NCI-H510A treated with DMSO at 0.1 percent for 48 hours (cell line): ENCODE data around the gene EDEM1.
A peak's percentile ranks its signal among the peaks of the same experiment; 100 is the strongest.
"Not testable (repeated sequence)": the region's sequence is repeated elsewhere in the genome, so short reads cannot be mapped to it uniquely, and the experiment has no call there.

Source experiments
- DNase-seq: peaks from one replicate; lab custom pipeline; 2025; lab: John Stamatoyannopoulos, UW

EDEM1 gene

GRCh38 chr3:5232570-5232969, 45.1 kb downstream of the EDEM1 start:
- DNase-seq, result no peak

GRCh38 chr3:5233026-5233425, 45.5 kb downstream of the EDEM1 start:
- no peak for DNase-seq

- no peak for DNase-seq
Measured at GRCh38 chr3:5235655-5236054, 48.1 kb downstream of the EDEM1 start.

GRCh38 chr3:5238545-5238944, 51.0 kb downstream of the EDEM1 start:
- no peak for DNase-seq

- DNase-seq, result no peak
Measured at GRCh38 chr3:5239602-5240001, 52.1 kb downstream of the EDEM1 start.

- DNase-seq, result no peak
Measured at GRCh38 chr3:5240740-5241139, 53.2 kb downstream of the EDEM1 start.

- not testable (repeated sequence) for DNase-seq
Measured at GRCh38 chr3:5242785-5243184, 55.3 kb downstream of the EDEM1 start.

- no peak for DNase-seq
Measured at GRCh38 chr3:5245927-5246326, 58.4 kb downstream of the EDEM1 start.

- no peak for DNase-seq
Measured at GRCh38 chr3:5248822-5249221, 61.3 kb downstream of the EDEM1 start.

GRCh38 chr3:5250467-5251195, 63.1 kb downstream of the EDEM1 start:
- peak; percentile 3 for DNase-seq

- no peak for DNase-seq
Measured at GRCh38 chr3:5251196-5251583, 63.7 kb downstream of the EDEM1 start.

- no peak for DNase-seq
Measured at GRCh38 chr3:5252131-5252530, 64.6 kb downstream of the EDEM1 start.

GRCh38 chr3:5254281-5255048, 67.0 kb downstream of the EDEM1 start:
- no peak for DNase-seq

- DNase-seq, result no peak
Measured at GRCh38 chr3:5255404-5256344, 68.2 kb downstream of the EDEM1 start.

- no peak for DNase-seq
Measured at GRCh38 chr3:5258526-5258925, 71.0 kb downstream of the EDEM1 start.

- DNase-seq, result no peak
Measured at GRCh38 chr3:5260992-5261501, 73.5 kb downstream of the EDEM1 start.

- DNase-seq, result no peak
Measured at GRCh38 chr3:5262507-5262906, 75.0 kb downstream of the EDEM1 start.

- no peak for DNase-seq
Measured at GRCh38 chr3:5264093-5264600, 76.6 kb downstream of the EDEM1 start.

- no peak for DNase-seq
Measured at GRCh38 chr3:5264896-5265770, 77.6 kb downstream of the EDEM1 start.

GRCh38 chr3:5267252-5267651, 79.7 kb downstream of the EDEM1 start:
- no peak for DNase-seq

GRCh38 chr3:5267889-5268288, 80.4 kb downstream of the EDEM1 start:
- DNase-seq, result no peak
